IMR-90 (cell line): ENCODE results near the gene LY86. TPM values are rescaled to one million over a fixed set of nuclear protein-coding genes. Genes with fewer than 3 reads are reported as not detected.

ENCODE experiments used
- ATAC-seq: fragments of 200-7000 bp; cut with Tn5 transposase; 2 replicates; pipeline ENCODE4 v1.9.1; 2020; ENCODE audit warnings: low read depth, mild to moderate bottlenecking, moderate library complexity
- BruUV-seq: library from RNA; stranded (reverse); fragments of 400-500 nt; replicated peaks from 2 replicates; lab custom pipeline; 2021; lab: Mats Ljungman, UMichigan
- CTCF ChIA-PET: fragments of 300-600 bp; formaldehyde crosslinking; extraction: SDS; loops from one replicate; lab custom pipeline; 2021; ENCODE audit warnings: antibody characterized with exemption; lab: Yijun Ruan, JAX
- POLR2A ChIA-PET: fragments of 300-600 bp; sonication (Branson Sonifier 250); formaldehyde crosslinking; loops from one replicate; lab custom pipeline; 2022; ENCODE audit warnings: antibody characterized with exemption; ENCODE audit not compliant: unreplicated experiment; lab: Charles Lee
- DNase-seq: peaks from one replicate; pipeline ENCODE4 v3.0.0; 2013
- H2AFZ ChIP-seq: replicated peaks from 2 replicates; pipeline ENCODE3; 2013; ENCODE audit warnings: low read length, mild to moderate bottlenecking; ENCODE audit not compliant: poor library complexity
- H2AK5ac ChIP-seq: 2 replicates; pipeline ENCODE4 v1.6.1; 2013; ENCODE audit warnings: low read depth, low read length, inconsistent platforms
- H2AK9ac ChIP-seq: replicated peaks from 2 replicates; pipeline ENCODE3; 2013; ENCODE audit warnings: mild to moderate bottlenecking, low read depth, low read length, moderate library complexity; ENCODE audit not compliant: poor library complexity
- H2BK120ac ChIP-seq: 2 replicates; pipeline ENCODE4 v1.6.1; 2013; ENCODE audit warnings: low read depth, low read length, inconsistent platforms
- H2BK15ac ChIP-seq: 3 replicates; pipeline ENCODE4 v1.6.1; 2013; ENCODE audit warnings: low read depth, low read length, inconsistent platforms
- H2BK20ac ChIP-seq: 2 replicates; pipeline ENCODE4 v1.6.1; 2013; ENCODE audit warnings: low read depth, mild to moderate bottlenecking, inconsistent platforms, low read length, moderate library complexity
- H2BK5ac ChIP-seq: 2 replicates; pipeline ENCODE4 v1.6.1; 2013; ENCODE audit warnings: mild to moderate bottlenecking, low read depth, low read length, inconsistent platforms; ENCODE audit not compliant: poor library complexity, severe bottlenecking
- H3K14ac ChIP-seq: replicated peaks from 2 replicates; pipeline ENCODE4 v1.6.1; 2013; ENCODE audit warnings: low read depth, low read length, inconsistent platforms
- H3K18ac ChIP-seq: 2 replicates; pipeline ENCODE4 v1.6.1; 2013; ENCODE audit warnings: low read depth, low read length, control low read depth
- H3K23ac ChIP-seq: 2 replicates; pipeline ENCODE4 v1.6.1; 2013; ENCODE audit warnings: low read depth, low read length, inconsistent platforms
- H3K27ac ChIP-seq: 2 replicates; pipeline ENCODE4 v1.5.1; 2013; ENCODE audit warnings: mild to moderate bottlenecking, control low read depth, low read length; ENCODE audit not compliant: insufficient read depth
- H3K27me3 ChIP-seq: 2 replicates; pipeline ENCODE4 v1.6.1; 2013; ENCODE audit warnings: low read length; ENCODE audit not compliant: control insufficient read depth, insufficient read depth
- H3K36me3 ChIP-seq: 2 replicates; pipeline ENCODE4 v1.6.1; 2013; ENCODE audit warnings: low read length, mixed read lengths; ENCODE audit not compliant: control insufficient read depth, insufficient read depth
- H3K4ac ChIP-seq: 2 replicates; pipeline ENCODE4 v1.6.1; 2013; ENCODE audit warnings: low read depth, low read length, inconsistent platforms
- H3K4me1 ChIP-seq: 2 replicates; pipeline ENCODE4 v1.6.1; 2013; ENCODE audit warnings: low read length, mixed read lengths; ENCODE audit not compliant: control insufficient read depth, insufficient read depth
- H3K4me2 ChIP-seq: 2 replicates; pipeline ENCODE4 v1.6.1; 2013; ENCODE audit warnings: low read depth, mild to moderate bottlenecking, control low read depth, low read length, moderate library complexity
- H3K4me3 ChIP-seq: 2 replicates; pipeline ENCODE4 v1.5.1; 2013; ENCODE audit warnings: low read depth, mild to moderate bottlenecking, control low read depth, low read length, moderate library complexity; ENCODE audit not compliant: insufficient read depth
- H3K56ac ChIP-seq: 2 replicates; pipeline ENCODE4 v1.6.1; 2013; ENCODE audit warnings: low read length, inconsistent platforms; ENCODE audit not compliant: insufficient read depth; ENCODE audit errors: extremely low read depth
- H3K79me1 ChIP-seq, 2 experiments: 2 replicates each; pipeline ENCODE4 v1.6.1; 2013; ENCODE audit warnings: low read length in 2 of 2, inconsistent platforms in 1 of 2, low read depth in 1 of 2
- H3K9ac ChIP-seq: 2 replicates; pipeline ENCODE4 v1.6.1; 2013; ENCODE audit warnings: low read depth, low read length, control low read depth
- H3K9me1 ChIP-seq: 2 replicates; pipeline ENCODE4 v1.6.1; 2013; ENCODE audit warnings: low read length, inconsistent platforms; ENCODE audit not compliant: insufficient read depth
- H3K9me3 ChIP-seq: 2 replicates; pipeline ENCODE4 v1.6.1; 2013; ENCODE audit warnings: low read length; ENCODE audit not compliant: control insufficient read depth, insufficient read depth
- H4K20me1 ChIP-seq: 2 replicates; pipeline ENCODE4 v1.6.1; 2013; ENCODE audit warnings: low read length, inconsistent platforms; ENCODE audit not compliant: insufficient read depth
- H4K5ac ChIP-seq: 2 replicates; pipeline ENCODE4 v1.6.1; 2013; ENCODE audit warnings: mild to moderate bottlenecking, low read depth, low read length, control low read depth
- H4K8ac ChIP-seq, 2 experiments: 2 replicates each; pipeline ENCODE4 v1.6.1; 2013; ENCODE audit warnings: low read depth in 2 of 2, low read length in 2 of 2, control low read depth in 1 of 2, inconsistent platforms in 1 of 2
- H4K91ac ChIP-seq: 2 replicates; pipeline ENCODE4 v1.6.1; 2013; ENCODE audit warnings: low read depth, low read length, inconsistent platforms; ENCODE audit not compliant: insufficient read depth
- MAFK ChIP-seq: IDR thresholded peaks from 2 replicates; pipeline ENCODE4 v1.6.1; 2012; ENCODE audit warnings: low read depth, low read length, improper control_type of control experiment
- WGBS, 2 experiments: methylation state at CpG; one replicate each; pipeline versions ENCODE4 v1.1.5 to v1.1.7; 2013; ENCODE audit warnings: missing lambda C conversion rate in 2 of 2; ENCODE audit not compliant: insufficient read length in 1 of 2; ENCODE audit errors: extremely low coverage in 2 of 2; 5-methylcytosine and 5-hydroxymethylcytosine counted together
- dilution Hi-C: fragments of 300-500 bp; cut with HindIII; formaldehyde crosslinking; loops from one replicate; pipeline ENCODE4 v1.14.3; 2018; ENCODE audit warnings: low sequenced_read_pairs; ENCODE audit not compliant: unreplicated experiment
- in situ Hi-C: fragments of 300-500 bp; cut with MboI; formaldehyde crosslinking; loops from 3 replicates; pipeline ENCODE4 v1.14.3; 2019; ENCODE audit warnings: low sequenced_read_pairs, inconsistent platforms, mixed read lengths
- intact Hi-C: fragments of 100-400 bp; cut with micrococcal nuclease; formaldehyde crosslinking; loops from 2 replicates; pipeline ENCODE4 v1.10.0; 2022
- polyA plus RNA-seq, 3 experiments: library from polyadenylated mRNA; depleted of rRNA; stranded (reverse); fragments of >200 nt; gene quantifications; 2 replicates each; pipeline ENCODE4 v1.2.3, GENCODE V29; 2012; ENCODE audit warnings: low replicate concordance in 1 of 3
- total RNA-seq: library from RNA; depleted of rRNA; stranded (reverse); fragments of >200 nt; gene quantifications from 2 replicates; pipeline ENCODE4 v1.2.3, GENCODE V29; 2012

The LY86 gene
- total and polyA plus RNA-seq, 2 of the 4 experiments (the other 2 are of a cell fraction), result not detected

GRCh38 chr6:6545616-6546317 lies 42.8 kb upstream of the LY86 start:
- DNase-seq, result no peak
- peak overlapping the region; percentile 68 for H2AFZ ChIP-seq
- no peak overlapping the region for H3K23ac ChIP-seq
- H3K9ac ChIP-seq, result no peak overlapping the region
- no peaks in the 10 kb centered on the region for H3K4me1 ChIP-seq
- no peaks in the 10 kb centered on the region for H3K9me1 ChIP-seq
- no peak overlapping the region for H3K4ac ChIP-seq
- H3K18ac ChIP-seq, result no peak overlapping the region
- in situ Hi-C loops, result loop anchor here (10.0 to 25.0 kb wide), 3 partner anchors 1121 to 1401 kb away; no protein-coding TSS in a partner anchor
- no peak for ATAC-seq
- H3K27me3 ChIP-seq, result peaks cover 5% of the 10 kb centered on the region; the same call in 1 of the 2 replicates
- ChIA-PET CTCF (interaction anchor here (1.8 kb wide), 1 partner anchor 1402 kb away, joined by 7 read pairs; no protein-coding TSS in a partner anchor), POLR2A (no interaction called here)
- H3K79me1 ChIP-seq, result no peaks in the 10 kb centered on the region
- no peak overlapping the region for H2AK9ac ChIP-seq
- no TSS peak for BruUV-seq
- no peak overlapping the region for H4K91ac ChIP-seq
- no peak overlapping the region for H4K5ac ChIP-seq
- H3K9me3 ChIP-seq, result no peaks in the 10 kb centered on the region
- no peak overlapping the region for H2BK5ac ChIP-seq
- dilution Hi-C loops, result no loop called here
- H4K8ac ChIP-seq, result no peak overlapping the region
- H3K4me2 ChIP-seq, result peak overlapping the region; percentile 75; the same call in 1 of the 2 replicates
- no peak for TF ChIP-seq MAFK
- intact Hi-C loops, result loop anchor here (10.0 kb wide), 1 partner anchor 791 kb away; no protein-coding TSS in a partner anchor
- 2% methylated on average over 9 of the region's 27 CpGs; no CpG with 5 or more reads in 1 of the 2 experiments for WGBS, 2 experiments
- no peak overlapping the region for H3K27ac ChIP-seq
- H2BK20ac ChIP-seq, result no peak overlapping the region
- H4K20me1 ChIP-seq, result no peaks in the 10 kb centered on the region
- no peak overlapping the region for H3K56ac ChIP-seq
- no peak overlapping the region for H2BK120ac ChIP-seq
- H3K4me3 ChIP-seq, result no peak overlapping the region
- no peak overlapping the region for H2BK15ac ChIP-seq
- no peak overlapping the region for H2AK5ac ChIP-seq
- H3K36me3 ChIP-seq, result no peaks in the 10 kb centered on the region
- no peak overlapping the region for H3K14ac ChIP-seq
